NCI-H2081 (cell line): Measurements from ENCODE around the gene OR6K2.

Source experiments
- DNase-seq, 2 experiments: peaks; one replicate each; lab custom pipeline; 2025; lab: John Stamatoyannopoulos, UW

OR6K2 gene

GRCh38 chr1:158685085-158685484, 15.4 kb downstream of the OR6K2 start:
- no peak for DNase-seq

DNA sequence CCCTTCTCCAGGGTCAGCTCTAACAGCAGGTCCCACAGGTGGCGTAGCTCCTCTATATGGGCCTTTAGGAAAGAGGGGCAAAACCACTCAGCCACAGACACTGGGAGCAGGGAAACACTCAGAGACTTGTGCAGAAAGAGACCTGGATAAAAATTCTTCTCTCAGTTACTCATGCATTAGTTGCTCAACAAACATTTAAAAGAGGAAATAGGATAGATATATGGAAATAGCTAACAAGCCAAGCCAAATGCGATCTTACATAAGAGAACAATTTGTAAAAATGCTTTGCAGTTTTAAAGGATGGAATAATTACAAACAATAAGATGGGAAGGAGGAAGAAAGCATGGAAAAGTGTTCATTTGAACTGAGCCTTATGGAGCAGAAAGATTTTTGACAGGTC, 18.8 kb downstream of the OR6K2 start:
- DNase-seq = no peak

GRCh38 chr1:158679289-158679688, 21.2 kb downstream of the OR6K2 start:
- DNase-seq = no peak

DNA sequence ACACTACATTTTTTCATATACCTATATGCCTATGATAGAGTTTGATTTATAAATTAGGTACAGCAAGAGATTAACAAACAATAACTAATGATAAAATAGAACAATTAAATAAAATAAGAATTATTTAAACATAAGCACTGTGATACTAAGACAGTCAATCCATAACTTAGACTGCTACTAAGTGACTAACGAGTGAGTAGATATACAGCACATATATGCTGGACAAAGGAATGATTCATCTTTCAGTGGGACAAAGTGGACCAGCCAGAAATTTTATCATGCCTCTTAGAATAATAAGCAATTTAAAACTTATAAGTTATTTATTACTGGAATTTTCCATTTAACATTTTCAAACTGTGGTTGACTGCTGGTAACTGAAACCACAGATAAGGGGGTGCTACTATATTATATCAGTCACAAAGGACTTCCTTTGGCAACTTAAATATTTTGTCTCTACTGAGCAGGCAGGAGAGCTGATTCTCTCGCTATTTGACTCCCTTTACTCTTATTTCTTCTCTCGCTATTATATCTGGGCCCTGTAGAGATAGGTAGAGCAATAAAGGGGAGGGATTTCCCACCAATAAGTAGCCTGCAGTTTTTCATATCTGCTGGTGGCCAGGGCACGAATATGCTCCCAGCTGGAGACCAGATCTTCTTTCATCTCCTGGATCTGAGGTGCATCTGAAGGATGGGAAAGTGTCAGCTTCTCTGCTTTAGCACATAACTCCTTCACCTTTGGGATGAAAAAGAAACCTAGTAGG, 24.7 kb downstream of the OR6K2 start:
- no peak for DNase-seq

DNA sequence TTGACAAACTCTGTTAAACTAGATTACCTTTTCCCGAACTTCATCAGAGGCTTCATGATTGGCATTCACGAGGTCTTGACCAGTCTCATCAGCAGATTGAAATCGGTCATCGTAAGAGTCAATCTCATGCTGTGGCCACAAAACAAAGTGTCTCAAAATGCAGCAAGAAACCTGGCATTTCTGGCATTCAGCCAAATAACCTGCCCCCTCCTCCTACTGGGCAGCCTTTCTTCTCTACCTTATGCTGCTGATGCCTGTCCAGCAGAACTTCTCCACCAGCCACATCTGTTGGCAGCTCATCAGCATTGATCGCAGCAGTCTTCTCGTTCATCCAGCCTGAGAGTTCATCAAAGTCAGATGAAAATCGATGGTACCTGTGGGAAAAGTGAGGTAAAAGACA, 26.1 kb downstream of the OR6K2 start:
- DNase-seq = no peak

DNA sequence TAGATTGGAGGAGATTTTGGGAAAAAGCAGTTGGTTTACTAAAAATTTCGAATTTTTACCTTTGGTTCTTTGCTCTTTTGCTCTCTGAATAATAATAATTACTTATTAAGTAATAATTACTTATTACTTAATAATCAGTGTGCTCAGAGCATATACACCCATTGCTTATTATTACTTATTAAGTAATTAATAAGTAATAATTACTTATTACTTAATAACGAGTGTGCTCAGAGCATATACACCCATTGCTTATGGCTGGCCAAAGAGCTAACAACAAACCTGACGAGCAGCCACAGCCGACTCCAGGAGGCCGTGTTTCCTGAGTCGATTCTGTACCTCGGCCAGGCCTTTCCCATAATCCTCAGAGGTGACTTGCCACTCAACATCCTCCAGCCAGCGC, 34.4 kb downstream of the OR6K2 start:
- DNase-seq = no peak

DNA sequence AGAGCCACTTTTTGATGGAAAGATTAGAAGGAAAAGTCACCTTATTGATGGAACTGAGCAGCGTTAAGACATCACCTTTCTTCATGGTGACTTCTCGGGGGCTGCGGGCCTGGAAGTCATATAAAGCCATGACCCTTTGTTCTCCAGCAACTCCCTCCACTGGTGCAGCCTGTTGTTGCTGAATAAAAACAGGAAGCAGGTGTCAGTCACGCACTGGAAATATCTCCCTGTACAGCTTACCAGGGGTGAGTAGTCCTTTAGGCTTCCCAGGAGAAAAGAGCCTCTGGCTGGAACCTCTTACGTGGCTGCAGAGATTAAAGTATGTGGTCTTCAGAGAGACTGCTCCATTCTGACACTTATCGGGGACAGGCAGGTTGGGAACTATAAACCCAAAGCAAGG, 45.9 kb downstream of the OR6K2 start:
- DNase-seq = no peak

DNA sequence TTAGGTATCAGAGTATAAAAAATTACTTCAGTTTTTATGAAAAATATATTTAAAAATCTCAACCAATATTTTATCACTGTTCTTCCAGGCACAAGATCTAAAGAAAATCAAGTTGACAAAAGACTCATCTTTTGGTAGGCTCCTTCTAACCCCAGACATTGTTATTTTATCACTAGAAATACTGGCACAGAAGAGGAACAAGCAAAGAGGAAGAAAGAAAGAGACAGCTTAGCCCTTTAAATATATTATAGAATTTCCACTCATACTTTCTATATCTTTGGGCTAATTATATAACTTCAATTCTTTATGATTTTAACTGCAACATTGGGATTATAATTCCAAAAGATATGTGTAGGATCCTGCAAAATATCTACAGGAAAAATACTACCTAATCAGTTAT, 46.4 kb downstream of the OR6K2 start:
- DNase-seq = no peak

DNA sequence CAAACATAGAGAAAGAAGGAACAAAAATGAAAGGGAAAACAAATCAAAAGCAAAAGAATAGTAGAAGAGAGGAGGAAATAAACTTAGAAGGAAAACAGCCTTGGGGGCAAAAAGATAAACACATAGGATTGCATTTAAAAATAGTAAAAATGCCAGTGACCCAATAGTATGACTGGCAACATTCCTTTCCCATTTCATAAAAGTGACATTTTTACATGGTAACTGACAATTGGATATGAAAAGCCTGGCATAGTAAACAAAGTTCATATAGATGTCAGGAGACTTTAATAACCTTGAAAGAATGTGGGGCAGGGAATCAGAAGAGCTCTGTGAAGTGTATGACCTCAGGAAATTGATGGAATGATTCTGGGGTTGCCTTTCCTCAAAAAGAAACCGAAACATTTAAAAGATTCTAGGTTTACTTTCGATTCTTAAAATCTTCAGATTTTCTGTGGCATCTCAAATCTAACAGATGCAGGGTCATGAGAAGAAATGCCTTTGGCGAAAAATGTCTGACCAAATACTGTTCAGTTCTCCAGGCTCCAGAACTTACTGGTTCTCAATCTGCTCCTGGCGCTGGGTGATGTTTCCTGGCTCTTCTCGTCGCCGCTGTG, 47.6 kb downstream of the OR6K2 start:
- DNase-seq = no peak
